G401 (cell line): ENCODE results near the gene SLC44A3. TPM values are rescaled to one million over a fixed set of nuclear protein-coding genes. Genes with fewer than 3 reads are reported as not detected.

Experiments
- DNase-seq: peaks from one replicate; pipeline ENCODE4 v3.0.0-alpha.2; 2015; ENCODE audit warnings: low spot score
- in situ Hi-C: cut with HindIII; loops from 2 replicates; pipeline ENCODE4 v1.10.0; 2016; ENCODE audit warnings: low sequenced_read_pairs, mixed read lengths
- total RNA-seq: library from RNA; depleted of rRNA; stranded (reverse); fragments of >200 nt; shearing (Covaris generic); gene quantifications from 2 replicates; pipeline ENCODE4 v1.2.3, GENCODE V29; 2014; rRNA removed

SLC44A3 gene
- total RNA-seq, result 0.31 and 2.5 TPM in 2 replicates

GRCh38 chr1:94819945-94820746, at the start of gene SLC44A3:
Gene SLC44A3 (plus strand): TSS chr1:94820357. CDS start chr1:94820452, 95 bp downstream.
- peak; percentile 46 for DNase-seq
- in situ Hi-C loops, result no loop called here

- DNase-seq, result no peak
- in situ Hi-C loops, result no loop called here
Observed at GRCh38 chr1:94772230-94772641, 47.9 kb upstream of the SLC44A3 start.

GRCh38 chr1:94772845-94773244, 47.3 kb upstream of the SLC44A3 start:
- in situ Hi-C loops, result no loop called here
- DNase-seq, result no peak

GRCh38 chr1:94773296-94773809, 46.8 kb upstream of the SLC44A3 start:
- in situ Hi-C loops, result no loop called here
- no peak for DNase-seq

GRCh38 chr1:94773931-94774422, 46.2 kb upstream of the SLC44A3 start:
- in situ Hi-C loops, result no loop called here
- no peak for DNase-seq

- in situ Hi-C loops, result no loop called here
- no peak for DNase-seq
Observed at GRCh38 chr1:94776474-94776873, 43.7 kb upstream of the SLC44A3 start.

- in situ Hi-C loops, result no loop called here
- DNase-seq, result no peak
Observed at GRCh38 chr1:94777281-94777680, 42.9 kb upstream of the SLC44A3 start.

GRCh38 chr1:94778808-94779207, 41.3 kb upstream of the SLC44A3 start:
- in situ Hi-C loops, result no loop called here
- no peak for DNase-seq

- in situ Hi-C loops, result no loop called here
- DNase-seq, result peak; percentile 43
Observed at GRCh38 chr1:94783342-94784189, 36.6 kb upstream of the SLC44A3 start.

- in situ Hi-C loops, result no loop called here
Observed at GRCh38 chr1:94784190-94784515, 36.0 kb upstream of the SLC44A3 start.

GRCh38 chr1:94787691-94788090, 32.5 kb upstream of the SLC44A3 start:
- DNase-seq, result no peak
- in situ Hi-C loops, result no loop called here

More at GRCh38 chr1:94784190-94784515, 36.0 kb upstream of the SLC44A3 start:
- DNase-seq, result no peak

- DNase-seq, result no peak
- in situ Hi-C loops, result no loop called here
Observed at GRCh38 chr1:94790246-94790645, 29.9 kb upstream of the SLC44A3 start.

GRCh38 chr1:94790670-94791069, 29.5 kb upstream of the SLC44A3 start:
- DNase-seq, result no peak
- in situ Hi-C loops, result no loop called here

GRCh38 chr1:94792473-94793295, 27.5 kb upstream of the SLC44A3 start:
- in situ Hi-C loops, result no loop called here
- no peak for DNase-seq

- DNase-seq, result no peak
- in situ Hi-C loops, result no loop called here
Observed at GRCh38 chr1:94793296-94793656, 26.9 kb upstream of the SLC44A3 start.

- DNase-seq, result no peak
- in situ Hi-C loops, result no loop called here
Observed at GRCh38 chr1:94795434-94795833, 24.7 kb upstream of the SLC44A3 start.

GRCh38 chr1:94796266-94796665, 23.9 kb upstream of the SLC44A3 start:
- DNase-seq, result no peak
- in situ Hi-C loops, result no loop called here

GRCh38 chr1:94797291-94797690, 22.9 kb upstream of the SLC44A3 start:
- no peak for DNase-seq
- in situ Hi-C loops, result no loop called here

GRCh38 chr1:94798054-94798453, 22.1 kb upstream of the SLC44A3 start:
- in situ Hi-C loops, result no loop called here
- no peak for DNase-seq
